IPS-20b (cell line): Measurements from ENCODE around the gene GNA14.
"Not testable (repeated sequence)": the region's sequence is repeated elsewhere in the genome, so short reads cannot be mapped to it uniquely, and the experiment has no call there.

Source experiments
- H3K27ac ChIP-seq: one replicate; pipeline ENCODE4 v1.5.1; 2013; ENCODE audit warnings: low read length
- H3K27me3 ChIP-seq: 2 replicates; pipeline ENCODE4 v1.6.1; 2013; ENCODE audit warnings: mild to moderate bottlenecking, low read length, inconsistent platforms; ENCODE audit not compliant: insufficient read depth
- H3K36me3 ChIP-seq: 2 replicates; pipeline ENCODE4 v1.6.1; 2013; ENCODE audit warnings: low read depth, mild to moderate bottlenecking, inconsistent platforms, low read length, moderate library complexity; ENCODE audit not compliant: insufficient read depth
- H3K4me1 ChIP-seq: 2 replicates; pipeline ENCODE4 v1.6.1; 2013; ENCODE audit warnings: mild to moderate bottlenecking, control low read depth, inconsistent platforms, low read length, moderate library complexity; ENCODE audit not compliant: insufficient read depth
- H3K4me3 ChIP-seq: 2 replicates; pipeline ENCODE4 v1.5.1; 2013; ENCODE audit warnings: mild to moderate bottlenecking, low read length, inconsistent platforms
- H3K9ac ChIP-seq: 2 replicates; pipeline ENCODE4 v1.6.1; 2013; ENCODE audit warnings: low read depth, mild to moderate bottlenecking, inconsistent platforms, low read length, moderate library complexity
- H3K9me3 ChIP-seq: 2 replicates; pipeline ENCODE4 v1.6.1; 2013; ENCODE audit warnings: mild to moderate bottlenecking, low read depth, low read length, inconsistent platforms; ENCODE audit not compliant: insufficient read depth

Gene GNA14

GRCh38 chr9:77451507-77451906 lies 196.6 kb downstream of the GNA14 start:
- H3K9me3 ChIP-seq, result no peaks in the 10 kb centered on the region
- no peaks in the 10 kb centered on the region for H3K36me3 ChIP-seq
- H3K27ac ChIP-seq, result no peak overlapping the region
- no peaks in the 10 kb centered on the region for H3K4me1 ChIP-seq
- no peak overlapping the region for H3K4me3 ChIP-seq
- no peak overlapping the region for H3K9ac ChIP-seq
- H3K27me3 ChIP-seq, result no peaks in the 10 kb centered on the region

GRCh38 chr9:77450085-77450475 lies 198.0 kb downstream of the GNA14 start:
- Histone ChIP-seq H3K9ac (no peak overlapping the region), H3K9me3 (no peaks in the 10 kb centered on the region), H3K4me1 (no peaks in the 10 kb centered on the region), H3K27ac (no peak overlapping the region), H3K36me3 (no peaks in the 10 kb centered on the region), H3K4me3 (no peak overlapping the region), H3K27me3 (no peaks in the 10 kb centered on the region)

DNA sequence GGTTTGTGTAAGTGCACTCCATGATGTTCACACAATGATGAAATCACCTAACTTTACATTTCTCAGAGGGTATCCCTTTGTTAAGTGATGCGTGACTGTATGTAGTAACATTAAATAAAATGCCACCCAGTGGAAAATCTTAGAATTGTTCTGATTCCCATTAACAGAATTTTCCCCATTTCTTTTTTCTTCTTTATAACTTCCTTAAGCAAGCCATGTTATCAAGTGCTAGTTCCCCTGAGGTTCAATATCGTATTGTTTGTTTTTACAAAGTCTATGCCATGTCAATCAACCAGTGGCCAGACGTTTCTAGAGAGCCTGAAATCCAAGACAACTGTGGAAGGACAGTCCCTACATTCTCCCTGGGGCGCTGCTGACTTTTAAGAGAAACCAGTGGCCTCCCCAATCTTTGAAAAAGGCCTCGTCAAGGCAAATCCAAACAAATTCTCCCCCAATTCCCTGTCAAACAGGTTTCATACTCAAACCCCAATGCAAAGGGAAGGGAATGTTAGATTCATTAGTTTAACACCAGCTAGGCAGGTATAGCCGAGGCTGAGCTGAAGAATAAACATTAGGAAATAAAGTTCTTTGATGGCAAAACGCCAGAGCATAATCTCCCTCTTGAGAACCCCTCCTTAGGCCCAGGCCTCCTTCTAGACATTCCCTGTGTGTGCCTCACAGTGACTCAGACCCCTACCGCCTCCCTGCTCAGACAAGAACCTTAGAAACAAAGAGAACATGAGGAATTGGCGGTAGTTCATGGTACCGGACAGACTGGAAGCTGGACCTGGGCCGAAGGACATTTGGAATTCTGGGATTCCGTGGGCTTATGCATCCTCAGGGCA lies 198.7 kb downstream of the GNA14 start:
- Histone ChIP-seq H3K27ac (no peak overlapping the region), H3K27me3 (no peaks in the 10 kb centered on the region)

GRCh38 chr9:77447646-77448045 lies 200.5 kb downstream of the GNA14 start:
- Histone ChIP-seq H3K4me3 (no peak overlapping the region), H3K36me3 (no peaks in the 10 kb centered on the region), H3K27me3 (no peaks in the 10 kb centered on the region), H3K9ac (no peak overlapping the region), H3K9me3 (no peaks in the 10 kb centered on the region), H3K4me1 (no peaks in the 10 kb centered on the region), H3K27ac (no peak overlapping the region)

More for the DNA sequence above, 198.7 kb downstream of the GNA14 start:
- no peak overlapping the region for H3K9ac ChIP-seq
- no peaks in the 10 kb centered on the region for H3K4me1 ChIP-seq
- no peak overlapping the region for H3K4me3 ChIP-seq
- H3K36me3 ChIP-seq, result no peaks in the 10 kb centered on the region
- H3K9me3 ChIP-seq, result no peaks in the 10 kb centered on the region

DNA sequence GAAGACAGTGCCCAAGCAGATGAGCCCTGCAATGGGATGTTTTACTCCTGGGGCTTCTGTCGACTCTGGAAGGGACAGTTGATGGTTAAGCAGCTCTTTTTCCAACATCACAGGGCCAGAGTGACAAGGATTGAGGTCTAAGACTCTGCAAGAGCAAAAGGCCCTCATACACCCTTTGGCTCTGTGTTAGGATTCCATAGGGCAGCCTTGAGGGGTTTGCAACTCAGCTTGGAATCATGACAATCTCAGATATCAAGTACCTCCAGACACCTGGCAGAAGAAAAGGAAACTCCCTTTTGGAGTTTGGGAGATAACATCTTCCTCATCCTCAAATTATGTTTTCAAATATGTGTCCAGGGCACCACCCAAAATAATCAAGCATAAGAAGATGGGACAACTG lies 205.7 kb downstream of the GNA14 start:
- Histone ChIP-seq H3K27me3 (no peaks in the 10 kb centered on the region), H3K36me3 (no peaks in the 10 kb centered on the region), H3K4me1 (peaks cover 6% of the 10 kb centered on the region; the same call in 1 of the 2 replicates), H3K4me3 (no peak overlapping the region), H3K9ac (no peak overlapping the region), H3K27ac (no peak overlapping the region), H3K9me3 (no peaks in the 10 kb centered on the region)

- H3K4me3 ChIP-seq, H3K27ac ChIP-seq, H3K9ac ChIP-seq, H3K9me3 ChIP-seq, H3K27me3 ChIP-seq, H3K4me1 ChIP-seq, H3K36me3 ChIP-seq: not testable (repeated sequence)
Measured at GRCh38 chr9:77441124-77441523, 207.0 kb downstream of the GNA14 start.

- Histone ChIP-seq H3K27ac (no peak overlapping the region), H3K9me3 (no peaks in the 10 kb centered on the region), H3K4me1 (peaks cover 6% of the 10 kb centered on the region; the same call in 1 of the 2 replicates), H3K9ac (no peak overlapping the region; the same call in 1 of the 2 replicates), H3K36me3 (no peaks in the 10 kb centered on the region), H3K4me3 (no peak overlapping the region), H3K27me3 (no peaks in the 10 kb centered on the region)
Measured at GRCh38 chr9:77440057-77440456, 208.1 kb downstream of the GNA14 start.

- Histone ChIP-seq H3K36me3 (no peaks in the 10 kb centered on the region), H3K27me3 (no peaks in the 10 kb centered on the region), H3K4me1 (peaks cover 6% of the 10 kb centered on the region; the same call in 1 of the 2 replicates), H3K4me3 (no peak overlapping the region), H3K27ac (no peak overlapping the region), H3K9ac (no peak overlapping the region), H3K9me3 (no peaks in the 10 kb centered on the region)
Measured at GRCh38 chr9:77438653-77439052, 209.5 kb downstream of the GNA14 start.

DNA sequence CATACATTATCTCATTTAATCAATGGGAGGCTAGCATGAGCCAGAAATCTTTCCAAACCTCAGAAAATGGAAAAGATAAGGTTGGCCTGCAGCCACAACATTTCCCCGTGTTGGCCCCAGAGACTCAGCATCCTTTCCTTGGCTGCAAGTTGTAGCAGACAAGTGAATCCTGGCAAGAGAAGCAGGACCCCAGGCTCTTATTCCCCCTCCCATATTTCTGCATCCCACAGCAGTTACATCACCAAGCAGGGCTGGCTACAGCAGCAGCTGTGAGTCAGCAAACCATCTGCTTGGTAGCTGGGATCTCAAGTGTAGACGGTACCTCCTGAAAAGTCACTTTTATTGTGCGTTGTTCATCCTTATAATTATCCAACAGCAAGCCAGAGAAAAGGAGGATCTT lies 212.4 kb downstream of the GNA14 start:
- Histone ChIP-seq H3K4me1 (peaks cover 6% of the 10 kb centered on the region; the same call in 1 of the 2 replicates), H3K9ac (no peak overlapping the region), H3K27me3 (no peaks in the 10 kb centered on the region), H3K27ac (no peak overlapping the region), H3K9me3 (no peaks in the 10 kb centered on the region), H3K36me3 (no peaks in the 10 kb centered on the region), H3K4me3 (no peak overlapping the region)

DNA sequence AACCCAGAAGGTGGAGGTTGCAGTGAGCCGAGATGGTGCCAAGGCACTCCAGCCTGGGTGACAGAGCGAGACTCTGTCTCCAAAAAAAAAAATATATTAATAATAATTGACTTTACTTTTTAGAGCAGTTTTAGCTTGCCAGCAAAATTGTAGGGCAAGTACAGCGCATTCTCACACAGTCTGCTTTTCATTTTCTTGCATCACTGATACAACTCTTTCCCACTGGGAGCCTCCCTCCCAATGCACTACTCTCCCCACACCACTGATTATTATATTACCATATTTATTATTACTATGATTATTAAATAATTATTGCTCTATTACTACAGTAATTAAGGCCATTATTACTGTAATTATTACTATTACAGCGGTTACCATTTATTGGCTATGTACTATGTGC lies 212.8 kb downstream of the GNA14 start:
- Histone ChIP-seq H3K9ac (no peak overlapping the region), H3K27ac (no peak overlapping the region), H3K9me3 (no peaks in the 10 kb centered on the region), H3K36me3 (no peaks in the 10 kb centered on the region), H3K4me1 (peaks cover 6% of the 10 kb centered on the region; the same call in 1 of the 2 replicates), H3K4me3 (no peak overlapping the region), H3K27me3 (no peaks in the 10 kb centered on the region)

DNA sequence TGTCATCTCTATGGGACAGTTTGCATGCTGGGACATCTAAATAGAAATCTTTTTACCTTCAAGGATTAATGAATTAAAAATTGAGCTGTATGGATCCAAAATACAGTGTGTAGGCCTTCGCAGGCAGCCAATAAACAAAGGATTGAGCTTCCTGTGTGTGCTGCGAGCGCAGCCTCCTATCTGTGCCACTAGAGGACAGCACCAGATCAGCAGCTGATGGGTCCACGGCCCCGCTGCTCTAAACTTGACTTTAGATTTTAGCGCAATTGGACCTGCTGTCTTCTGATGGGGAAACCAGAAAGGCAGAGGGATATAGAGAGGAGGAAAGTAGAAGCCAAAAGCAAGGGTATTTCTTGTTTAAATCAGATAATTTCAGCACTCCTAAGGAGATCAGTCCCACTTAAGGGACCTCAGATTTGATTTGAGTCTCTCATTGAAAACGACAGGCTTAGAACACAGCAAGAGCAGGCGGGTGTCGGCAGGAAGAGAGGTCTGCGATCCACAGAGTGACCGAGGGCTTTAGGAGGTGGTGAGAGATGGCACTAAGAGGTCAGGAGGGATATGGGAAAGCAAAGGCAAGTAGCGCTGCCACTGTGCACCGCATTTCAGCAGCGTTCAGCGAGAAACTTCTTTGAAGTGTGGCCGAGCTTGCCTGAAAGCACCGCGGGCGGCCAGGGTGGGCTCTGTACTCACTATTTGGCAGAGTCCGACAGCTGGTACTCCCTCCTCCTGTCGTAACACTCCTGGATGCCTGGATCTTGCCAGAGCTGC lies 214.3 kb downstream of the GNA14 start:
- Histone ChIP-seq H3K9ac (no peak overlapping the region), H3K9me3 (no peaks in the 10 kb centered on the region), H3K36me3 (no peaks in the 10 kb centered on the region), H3K4me1 (no peaks in the 10 kb centered on the region), H3K4me3 (no peak overlapping the region), H3K27me3 (no peaks in the 10 kb centered on the region), H3K27ac (no peak overlapping the region)

DNA sequence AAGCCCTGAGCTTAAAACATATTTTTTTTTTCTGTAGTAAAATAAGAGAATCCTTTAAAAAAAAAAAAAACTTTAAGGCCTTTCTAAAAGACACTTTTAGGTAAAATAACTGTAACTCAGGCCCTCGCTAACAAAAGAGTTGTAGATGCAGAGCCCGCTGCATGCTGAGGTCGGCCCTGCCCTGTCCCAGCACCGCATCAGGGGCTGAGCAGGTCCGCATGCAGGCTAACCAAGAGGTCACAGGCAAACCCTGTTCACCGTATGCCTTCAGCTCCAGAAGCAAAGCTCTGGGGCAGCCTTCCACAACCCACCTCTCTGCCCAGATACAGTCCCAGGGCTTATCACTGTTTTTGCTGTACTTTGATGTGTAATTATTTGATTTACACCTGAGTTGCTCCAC lies 216.1 kb downstream of the GNA14 start:
- Histone ChIP-seq H3K36me3 (no peaks in the 10 kb centered on the region), H3K27me3 (no peaks in the 10 kb centered on the region), H3K9ac (no peak overlapping the region), H3K27ac (no peak overlapping the region), H3K4me1 (no peaks in the 10 kb centered on the region), H3K4me3 (no peak overlapping the region), H3K9me3 (no peaks in the 10 kb centered on the region)
